GM15510 (cell line): Measurements from ENCODE around the gene UGGT2.

Experiments used
- POLR2A ChIP-seq: IDR thresholded peaks from 3 replicates; pipeline ENCODE4 v1.6.1; 2011; ENCODE audit warnings: borderline replicate concordance; ENCODE audit not compliant: insufficient read length; ENCODE audit errors: extremely low read depth

Gene UGGT2

DNA sequence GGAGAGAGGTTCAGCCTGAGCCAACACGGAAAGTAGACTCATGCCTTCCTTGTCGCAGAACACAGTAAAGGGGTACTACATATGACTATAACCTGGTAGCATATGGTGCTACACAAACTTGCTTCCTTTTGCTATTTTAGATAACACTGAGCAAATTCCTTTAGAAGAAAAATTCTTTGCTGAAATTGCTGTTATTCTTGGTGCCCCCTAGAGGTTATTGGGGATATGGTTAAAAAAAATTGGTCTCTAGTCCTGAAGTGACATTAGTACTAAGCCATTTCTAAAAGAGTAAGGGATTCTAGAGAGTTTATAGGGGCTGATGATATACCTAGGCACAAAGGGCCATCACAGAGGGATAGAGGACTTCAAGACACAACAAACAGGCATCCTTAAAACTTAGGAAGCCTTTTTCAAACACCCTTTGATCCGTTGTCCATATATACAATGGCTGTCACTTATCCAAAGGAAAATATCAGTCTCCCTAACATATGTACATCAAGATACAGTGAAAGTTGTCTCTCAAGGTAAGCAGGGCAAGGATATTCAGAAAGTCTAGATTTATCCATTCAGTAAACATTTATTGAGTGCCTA, 22.8 kb upstream of the UGGT2 start:
- TF ChIP-seq POLR2A = no peak

GRCh38 chr13:96072392-96072791, 19.2 kb upstream of the UGGT2 start:
- TF ChIP-seq POLR2A = no peak

DNA sequence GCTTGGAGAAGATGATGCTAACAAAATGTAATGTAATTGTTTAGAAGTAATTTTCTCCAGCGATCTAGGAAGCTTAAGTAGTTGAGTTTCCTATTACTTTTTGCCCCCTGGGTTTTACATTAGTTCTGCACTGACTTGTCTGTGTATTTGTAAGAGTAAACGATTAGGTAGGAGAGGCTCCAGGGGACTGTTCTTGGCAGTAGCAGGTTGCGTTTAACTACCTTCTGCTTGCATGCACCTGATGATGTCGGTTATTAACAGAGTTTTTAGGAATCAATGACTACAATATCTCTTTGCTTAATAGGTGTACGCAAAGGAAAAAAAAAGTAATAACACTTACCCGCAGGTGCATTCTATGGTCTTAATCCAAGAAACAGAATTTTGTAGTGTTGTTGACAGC, 18.3 kb upstream of the UGGT2 start:
- TF ChIP-seq POLR2A = no peak

DNA sequence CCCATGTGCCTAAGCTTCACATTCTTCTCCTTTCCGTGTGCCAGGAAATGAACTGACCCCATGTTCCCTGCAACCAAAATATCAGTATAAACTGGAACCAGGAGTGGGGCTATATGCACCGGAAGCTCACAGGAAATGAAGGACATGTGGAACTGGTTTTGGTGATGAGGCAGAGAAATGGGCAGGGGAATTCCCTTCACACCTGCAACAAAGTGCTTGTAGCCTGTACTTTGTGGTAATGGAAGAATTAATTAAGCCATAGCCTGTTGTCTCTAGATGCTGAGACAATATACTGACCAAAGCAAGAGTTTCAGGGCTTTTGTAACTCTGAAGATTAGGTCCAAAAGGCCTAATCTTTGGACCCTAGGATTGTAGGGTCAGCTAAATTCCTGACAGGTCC, 15.5 kb upstream of the UGGT2 start:
- no peak for TF ChIP-seq POLR2A

GRCh38 chr13:96065849-96066248, 12.6 kb upstream of the UGGT2 start:
- no peak for TF ChIP-seq POLR2A

GRCh38 chr13:96052656-96053002, 572 bp downstream of the UGGT2 start:
- no peak for TF ChIP-seq POLR2A

GRCh38 chr13:96044238-96044637, 9.0 kb downstream of the UGGT2 start:
- TF ChIP-seq POLR2A = no peak

- TF ChIP-seq POLR2A = no peak
Measured at GRCh38 chr13:96041326-96042110, 11.7 kb downstream of the UGGT2 start.

GRCh38 chr13:96036515-96036914, 16.7 kb downstream of the UGGT2 start:
- no peak for TF ChIP-seq POLR2A

DNA sequence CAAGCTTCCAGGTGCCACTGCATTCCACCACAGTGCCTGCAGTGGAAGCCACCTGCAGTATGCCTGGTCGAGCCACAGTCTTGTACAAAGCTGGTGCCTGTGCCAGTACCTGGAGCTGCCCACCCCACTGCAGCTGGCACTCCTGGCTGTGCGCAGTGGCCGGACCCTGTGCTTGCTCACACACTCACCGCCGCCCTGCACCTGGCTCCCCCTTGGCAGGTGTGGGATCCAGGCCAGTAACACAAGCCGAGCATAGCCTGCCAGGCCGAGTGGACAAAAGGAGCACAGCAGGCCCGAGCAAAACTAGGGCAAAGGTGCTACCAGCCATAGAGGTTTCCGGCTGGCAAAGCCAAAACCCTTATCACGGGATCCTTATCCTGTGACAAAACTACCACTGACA, 18.5 kb downstream of the UGGT2 start:
- no peak for TF ChIP-seq POLR2A

- no peak for TF ChIP-seq POLR2A
Measured at GRCh38 chr13:96033220-96034015, 19.8 kb downstream of the UGGT2 start.

- no peak for TF ChIP-seq POLR2A
Measured at GRCh38 chr13:96032717-96033116, 20.5 kb downstream of the UGGT2 start.

GRCh38 chr13:96029002-96029401, 24.2 kb downstream of the UGGT2 start:
- no peak for TF ChIP-seq POLR2A

DNA sequence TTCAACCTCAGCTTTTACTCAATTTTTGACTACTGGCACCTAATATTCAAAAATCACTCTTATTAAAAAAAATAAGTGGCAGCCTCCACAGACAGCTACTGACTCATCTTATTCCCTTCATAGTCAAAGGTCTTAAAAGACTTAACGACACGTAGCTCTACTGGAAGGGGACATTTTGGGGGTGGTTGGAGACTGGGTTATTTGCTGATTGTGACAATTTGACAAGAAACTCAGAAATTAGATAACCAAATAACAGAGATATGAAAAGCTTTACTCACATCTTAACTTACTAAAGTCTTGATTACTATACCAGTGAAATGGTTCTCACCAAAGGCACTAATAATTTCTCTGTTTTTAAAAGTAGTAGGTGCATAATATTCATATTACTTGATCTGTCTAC, 25.7 kb downstream of the UGGT2 start:
- no peak for TF ChIP-seq POLR2A

DNA sequence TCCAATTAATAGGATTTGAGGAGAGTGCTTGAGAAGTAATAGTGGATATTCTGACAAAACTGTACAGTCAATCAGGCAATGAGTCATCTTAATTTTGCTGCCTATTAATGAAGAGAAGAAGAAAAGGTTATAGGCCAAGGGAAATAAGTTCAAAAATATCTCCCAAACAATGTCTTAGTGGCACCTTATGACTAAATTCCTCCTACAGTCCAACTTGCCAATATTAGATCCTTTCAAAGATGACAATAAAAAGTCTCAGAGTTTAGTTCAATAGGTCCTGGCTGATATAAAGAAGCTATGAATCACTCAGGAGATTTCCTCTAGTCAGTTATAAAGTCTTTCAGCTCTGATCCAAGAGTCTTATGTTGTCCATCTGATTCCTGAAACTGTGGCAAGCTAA, 27.9 kb downstream of the UGGT2 start:
- TF ChIP-seq POLR2A = no peak

GRCh38 chr13:96020931-96021330, 32.3 kb downstream of the UGGT2 start:
- TF ChIP-seq POLR2A = no peak

- TF ChIP-seq POLR2A = no peak
Measured at GRCh38 chr13:96020155-96020575, 33.0 kb downstream of the UGGT2 start.

DNA sequence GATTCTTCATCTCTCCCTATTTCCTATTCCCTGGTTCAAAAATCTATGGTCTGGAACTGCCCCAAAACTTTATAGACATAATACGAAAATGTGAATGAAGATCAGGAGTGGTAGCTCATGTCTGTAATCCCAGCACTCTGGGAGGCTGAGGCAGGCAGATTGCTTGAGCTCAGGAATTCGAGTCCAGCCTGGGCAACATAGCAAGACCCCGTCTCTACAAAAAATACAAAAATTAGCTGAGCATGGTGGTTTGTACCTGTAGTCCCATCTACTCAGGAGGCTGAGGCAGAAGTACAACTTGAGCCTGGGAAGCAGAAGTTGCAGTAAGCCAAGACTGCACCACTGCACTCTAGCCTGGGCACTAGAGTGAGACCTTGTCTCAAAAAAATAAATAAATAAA, 35.1 kb downstream of the UGGT2 start:
- no peak for TF ChIP-seq POLR2A
